ENCODE results near the gene FAM193B.

DNA sequence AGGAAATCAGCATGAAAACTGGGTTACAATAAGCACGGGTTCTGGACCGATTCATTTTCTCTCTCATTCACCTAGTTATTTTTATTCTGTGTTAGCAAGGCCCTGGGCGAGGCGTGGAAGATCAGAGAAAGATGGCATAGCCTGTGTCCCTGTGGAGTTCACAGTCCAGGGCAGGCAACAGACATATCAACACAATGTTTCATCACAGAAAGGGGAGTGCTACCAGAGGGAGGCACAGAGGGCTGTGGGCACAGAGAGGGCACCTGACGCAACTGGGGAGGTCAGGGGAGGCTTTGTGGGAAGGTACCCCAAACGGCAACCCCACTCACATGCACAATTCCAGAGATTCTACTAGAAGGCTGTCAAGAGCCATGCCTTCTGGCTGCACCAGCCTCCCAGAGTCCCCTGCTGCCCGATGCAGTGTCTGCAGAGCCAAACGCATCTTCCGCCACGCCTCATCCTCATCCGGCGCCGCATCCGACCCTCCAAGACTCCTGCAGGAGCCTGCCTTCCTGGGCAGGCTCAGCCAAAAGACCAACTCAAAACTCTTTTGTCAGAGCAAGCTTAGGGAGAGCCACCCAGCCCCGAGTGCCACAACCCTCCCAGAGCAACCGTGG lies 1.4 kb downstream of the FAM193B start:
- TF ChIP-seq, protein P1, sequence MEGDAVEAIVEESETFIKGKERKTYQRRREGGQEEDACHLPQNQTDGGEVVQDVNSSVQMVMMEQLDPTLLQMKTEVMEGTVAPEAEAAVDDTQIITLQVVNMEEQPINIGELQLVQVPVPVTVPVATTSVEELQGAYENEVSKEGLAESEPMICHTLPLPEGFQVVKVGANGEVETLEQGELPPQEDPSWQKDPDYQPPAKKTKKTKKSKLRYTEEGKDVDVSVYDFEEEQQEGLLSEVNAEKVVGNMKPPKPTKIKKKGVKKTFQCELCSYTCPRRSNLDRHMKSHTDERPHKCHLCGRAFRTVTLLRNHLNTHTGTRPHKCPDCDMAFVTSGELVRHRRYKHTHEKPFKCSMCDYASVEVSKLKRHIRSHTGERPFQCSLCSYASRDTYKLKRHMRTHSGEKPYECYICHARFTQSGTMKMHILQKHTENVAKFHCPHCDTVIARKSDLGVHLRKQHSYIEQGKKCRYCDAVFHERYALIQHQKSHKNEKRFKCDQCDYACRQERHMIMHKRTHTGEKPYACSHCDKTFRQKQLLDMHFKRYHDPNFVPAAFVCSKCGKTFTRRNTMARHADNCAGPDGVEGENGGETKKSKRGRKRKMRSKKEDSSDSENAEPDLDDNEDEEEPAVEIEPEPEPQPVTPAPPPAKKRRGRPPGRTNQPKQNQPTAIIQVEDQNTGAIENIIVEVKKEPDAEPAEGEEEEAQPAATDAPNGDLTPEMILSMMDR (IDR thresholded peaks at IDR 0.05): no peak
- TF ChIP-seq POLR2A (IDR thresholded peaks at IDR 0.05): no peak

All from lower leg skin (tissue), 3 donors.